ENCODE measurements around the gene TRAK1. TPM values are rescaled to one million over a fixed set of nuclear protein-coding genes. Genes with fewer than 3 reads are reported as not detected.

The TRAK1 gene
- polyA plus RNA-seq, 3 donors = 6.6 to 40.8 (median 7.0) TPM

GRCh38 chr3:42184651-42185443 is 93.7 kb downstream of the TRAK1 start:
- H3K79me2 ChIP-seq (ENCODE audit: insufficient read depth, low read length) = no peaks in the 10 kb centered on the region
- Mint-ChIP-seq H3K4me1 (no peaks in the 10 kb centered on the region), H3K9me3 (no peaks in the 10 kb centered on the region), H3K36me3 (peaks cover 42 to 61% of the 10 kb centered on the region in 2 donors), H3K4me3 (no peak overlapping the region), H3K27me3 (ENCODE audit: low read depth in 3 of 3) (no peaks in the 10 kb centered on the region), H3K27ac (peak overlapping the region in 1 of 7 donors; percentile 0)
- DNase-seq = no peak
- H3K36me3 ChIP-seq (replicated peaks in 1 of 2; ENCODE audit: control insufficient read depth in 1 of 2, insufficient read depth in 2 of 2, low read length in 2 of 2) = peaks cover 34 to 48% of the 10 kb centered on the region in 2 donors
- no peaks in the 10 kb centered on the region for H3K9me3 ChIP-seq (replicated peaks in 1 of 2; ENCODE audit: control insufficient read depth in 1 of 2, insufficient read depth in 1 of 2, low read length in 2 of 2)
- H3K27me3 ChIP-seq (ENCODE audit: control insufficient read depth in 2 of 2, insufficient read depth in 2 of 2, low read length in 2 of 2) = no peaks in the 10 kb centered on the region
- no peak overlapping the region for H3K4me3 ChIP-seq (replicated peaks in 1 of 3; ENCODE audit: low read depth in 2 of 3, low read length in 3 of 3)
- no peak overlapping the region for H3K4me2 ChIP-seq (replicated peaks; ENCODE audit: extremely low read depth, low read length, poor library complexity, severe bottlenecking)
- H3K27ac ChIP-seq (ENCODE audit: low read depth in 1 of 2, low read length in 2 of 2) = no peak overlapping the region
- TF ChIP-seq CTCF (IDR thresholded peaks at IDR 0.05) = no peak
- 94% methylated on average over 16 of the region's 23 CpGs for WGBS (ENCODE audit: insufficient coverage)
- intact Hi-C loops (cut with micrococcal nuclease) = no loop called here
- H3K9ac ChIP-seq (ENCODE audit: insufficient read depth, low read length, poor library complexity, severe bottlenecking) = no peak overlapping the region
- no peak overlapping the region for H2AFZ ChIP-seq (ENCODE audit: insufficient read depth, low read depth, low read length, poor library complexity, severe bottlenecking)
- H4K20me1 ChIP-seq (ENCODE audit: insufficient read depth, low read length) = peaks cover 46% of the 10 kb centered on the region
- no peaks in the 10 kb centered on the region for H3K4me1 ChIP-seq (ENCODE audit: control insufficient read depth in 1 of 2, insufficient read depth in 2 of 2, low read length in 2 of 2)

- Mint-ChIP-seq H3K4me1 (peaks cover 16% of the 10 kb centered on the region), H3K27me3 (ENCODE audit: low read depth in 3 of 3) (peaks cover 0 to 1% (median 0%) of the 10 kb centered on the region in 3 donors), H3K27ac (no peak overlapping the region), H3K9me3 (no peaks in the 10 kb centered on the region), H3K36me3 (peaks cover 49 to 66% of the 10 kb centered on the region in 2 donors), H3K4me3 (no peak overlapping the region)
- Histone ChIP-seq H3K4me1 (ENCODE audit: control insufficient read depth in 1 of 2, insufficient read depth in 2 of 2, low read length in 2 of 2) (peaks cover 18 to 20% of the 10 kb centered on the region in 2 donors), H3K9ac (ENCODE audit: insufficient read depth, low read length, poor library complexity, severe bottlenecking) (no peak overlapping the region), H3K79me2 (ENCODE audit: insufficient read depth, low read length) (no peaks in the 10 kb centered on the region), H3K27ac (ENCODE audit: low read depth in 1 of 2, low read length in 2 of 2) (no peak overlapping the region), H3K4me3 (replicated peaks in 1 of 3; ENCODE audit: low read depth in 2 of 3, low read length in 3 of 3) (no peak overlapping the region), H3K9me3 (replicated peaks in 1 of 2; ENCODE audit: control insufficient read depth in 1 of 2, insufficient read depth in 1 of 2, low read length in 2 of 2) (no peaks in the 10 kb centered on the region), H2AFZ (ENCODE audit: insufficient read depth, low read depth, low read length, poor library complexity, severe bottlenecking) (no peak overlapping the region), H3K36me3 (replicated peaks in 1 of 2; ENCODE audit: control insufficient read depth in 1 of 2, insufficient read depth in 2 of 2, low read length in 2 of 2) (peaks cover 34 to 55% of the 10 kb centered on the region in 2 donors), H4K20me1 (ENCODE audit: insufficient read depth, low read length) (peaks cover 42% of the 10 kb centered on the region), H3K4me2 (replicated peaks; ENCODE audit: extremely low read depth, low read length, poor library complexity, severe bottlenecking) (no peak overlapping the region), H3K27me3 (ENCODE audit: control insufficient read depth in 2 of 2, insufficient read depth in 2 of 2, low read length in 2 of 2) (no peaks in the 10 kb centered on the region)
- WGBS (ENCODE audit: insufficient coverage) = 100% methylated on average over 8 of the region's 9 CpGs
- DNase-seq = no peak
- intact Hi-C loops (cut with micrococcal nuclease) = no loop called here
- TF ChIP-seq CTCF (IDR thresholded peaks at IDR 0.05) = no peak
Observed at GRCh38 chr3:42187936-42188335, 96.8 kb downstream of the TRAK1 start.

Measured in CD14-positive monocyte (primary cell).